Ishikawa (cell line): ENCODE results near the gene HRC.

Source experiments
- EP300 ChIP-seq: IDR thresholded peaks from 2 replicates; pipeline ENCODE4 v1.6.1; 2012; ENCODE audit warnings: borderline replicate concordance
- RAD21 ChIP-seq: IDR thresholded peaks from 2 replicates; pipeline ENCODE4 v1.6.1; 2012; ENCODE audit warnings: low read depth
- TAF1 ChIP-seq: IDR thresholded peaks from 2 replicates; pipeline ENCODE4 v1.6.1; 2012; ENCODE audit warnings: low read depth, mild to moderate bottlenecking
- YY1 ChIP-seq: IDR thresholded peaks from 2 replicates; pipeline ENCODE4 v1.6.1; 2012; ENCODE audit warnings: low read depth
- TF ChIP-seq, protein P1 (sequence below): IDR thresholded peaks from 2 replicates; pipeline ENCODE4 v1.6.1; 2012
- TF ChIP-seq, protein P2 (sequence below): IDR thresholded peaks from 2 replicates; pipeline ENCODE4 v1.6.1; 2012; ENCODE audit warnings: low read depth, mild to moderate bottlenecking

GRCh38 chr19:49173198-49173597, 18.0 kb upstream of the HRC start:
- TF ChIP-seq EP300 (no peak), YY1 (no peak), TAF1 (no peak), RAD21 (no peak)
- TF ChIP-seq, protein P1, sequence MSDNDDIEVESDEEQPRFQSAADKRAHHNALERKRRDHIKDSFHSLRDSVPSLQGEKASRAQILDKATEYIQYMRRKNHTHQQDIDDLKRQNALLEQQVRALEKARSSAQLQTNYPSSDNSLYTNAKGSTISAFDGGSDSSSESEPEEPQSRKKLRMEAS: no peak
- TF ChIP-seq, protein P2, sequence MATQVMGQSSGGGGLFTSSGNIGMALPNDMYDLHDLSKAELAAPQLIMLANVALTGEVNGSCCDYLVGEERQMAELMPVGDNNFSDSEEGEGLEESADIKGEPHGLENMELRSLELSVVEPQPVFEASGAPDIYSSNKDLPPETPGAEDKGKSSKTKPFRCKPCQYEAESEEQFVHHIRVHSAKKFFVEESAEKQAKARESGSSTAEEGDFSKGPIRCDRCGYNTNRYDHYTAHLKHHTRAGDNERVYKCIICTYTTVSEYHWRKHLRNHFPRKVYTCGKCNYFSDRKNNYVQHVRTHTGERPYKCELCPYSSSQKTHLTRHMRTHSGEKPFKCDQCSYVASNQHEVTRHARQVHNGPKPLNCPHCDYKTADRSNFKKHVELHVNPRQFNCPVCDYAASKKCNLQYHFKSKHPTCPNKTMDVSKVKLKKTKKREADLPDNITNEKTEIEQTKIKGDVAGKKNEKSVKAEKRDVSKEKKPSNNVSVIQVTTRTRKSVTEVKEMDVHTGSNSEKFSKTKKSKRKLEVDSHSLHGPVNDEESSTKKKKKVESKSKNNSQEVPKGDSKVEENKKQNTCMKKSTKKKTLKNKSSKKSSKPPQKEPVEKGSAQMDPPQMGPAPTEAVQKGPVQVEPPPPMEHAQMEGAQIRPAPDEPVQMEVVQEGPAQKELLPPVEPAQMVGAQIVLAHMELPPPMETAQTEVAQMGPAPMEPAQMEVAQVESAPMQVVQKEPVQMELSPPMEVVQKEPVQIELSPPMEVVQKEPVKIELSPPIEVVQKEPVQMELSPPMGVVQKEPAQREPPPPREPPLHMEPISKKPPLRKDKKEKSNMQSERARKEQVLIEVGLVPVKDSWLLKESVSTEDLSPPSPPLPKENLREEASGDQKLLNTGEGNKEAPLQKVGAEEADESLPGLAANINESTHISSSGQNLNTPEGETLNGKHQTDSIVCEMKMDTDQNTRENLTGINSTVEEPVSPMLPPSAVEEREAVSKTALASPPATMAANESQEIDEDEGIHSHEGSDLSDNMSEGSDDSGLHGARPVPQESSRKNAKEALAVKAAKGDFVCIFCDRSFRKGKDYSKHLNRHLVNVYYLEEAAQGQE: no peak
